Measurements from ENCODE around the gene CADPS.

The CADPS gene

DNA sequence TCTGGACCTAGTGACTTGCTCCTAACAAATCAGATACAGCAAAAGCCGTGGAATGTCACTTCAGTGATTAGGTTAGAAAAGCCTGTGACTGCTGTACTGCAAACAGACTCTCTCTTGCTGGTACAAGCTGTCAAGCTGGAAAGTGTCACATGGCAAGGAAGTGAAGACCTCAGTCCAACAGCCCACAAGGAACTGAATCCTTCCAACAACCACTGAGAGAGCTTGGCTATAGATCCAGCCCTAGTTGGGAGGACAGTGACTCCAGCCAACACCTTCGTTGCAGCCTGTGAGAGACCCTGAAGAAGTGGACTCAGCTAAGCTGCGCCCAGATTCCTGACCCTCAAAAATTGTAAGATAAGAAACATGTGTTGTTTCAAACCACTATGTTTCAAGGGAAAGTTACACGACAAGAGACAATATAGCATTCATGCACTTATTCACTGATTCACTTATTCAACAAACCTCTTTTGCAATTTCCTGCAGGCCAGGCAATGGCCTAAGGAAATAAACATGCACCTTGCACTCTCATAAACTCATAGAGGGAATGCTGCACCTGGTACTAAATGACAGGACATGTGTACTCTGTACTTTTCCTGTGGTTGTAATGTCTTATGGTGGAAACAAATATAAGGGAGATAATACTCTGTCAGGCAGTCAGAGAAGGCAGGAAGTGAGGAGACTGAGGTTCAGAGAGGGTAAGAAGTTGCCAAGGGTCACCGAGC is 142.9 kb downstream of the CADPS start:
- DNase-seq, result no peak

DNA sequence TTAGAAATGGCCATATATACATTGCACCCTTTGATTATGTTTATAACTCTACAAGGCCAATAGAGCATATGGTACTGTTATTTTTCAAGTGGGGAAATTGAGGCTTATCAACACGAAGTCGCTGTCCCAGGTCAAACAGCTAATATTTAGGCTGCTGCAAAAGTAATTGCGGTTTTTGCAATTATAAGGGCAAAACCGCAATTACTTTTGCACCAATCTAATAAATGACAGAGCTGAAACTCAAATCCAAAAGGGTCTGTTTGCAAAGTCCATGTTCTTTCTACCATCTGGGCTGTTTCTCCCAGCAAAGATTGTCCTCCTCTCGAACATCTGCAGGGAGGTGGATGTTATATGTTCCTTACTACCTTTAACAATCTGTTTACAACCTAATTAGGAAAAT is 147.2 kb downstream of the CADPS start:
- no peak for DNase-seq

DNA sequence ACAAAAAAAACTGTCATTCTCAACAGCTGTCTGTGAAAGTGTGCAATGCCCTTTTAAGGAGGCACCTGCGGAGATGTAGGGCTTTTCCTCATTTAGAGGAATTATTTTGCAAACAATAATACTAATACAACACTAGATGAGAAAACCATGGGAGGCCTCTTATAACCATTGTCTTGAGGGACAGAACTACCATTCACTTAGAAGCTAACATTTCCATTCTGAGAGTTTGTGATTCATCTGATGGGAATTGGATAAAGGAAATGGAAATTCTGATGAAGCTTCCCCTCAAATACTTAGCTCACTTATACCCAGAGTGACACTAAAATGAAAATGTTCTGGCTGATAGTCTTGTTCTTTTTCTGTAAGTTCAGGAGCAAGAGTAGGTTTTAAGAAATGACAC is 147.7 kb downstream of the CADPS start:
- no peak for DNase-seq

DNA sequence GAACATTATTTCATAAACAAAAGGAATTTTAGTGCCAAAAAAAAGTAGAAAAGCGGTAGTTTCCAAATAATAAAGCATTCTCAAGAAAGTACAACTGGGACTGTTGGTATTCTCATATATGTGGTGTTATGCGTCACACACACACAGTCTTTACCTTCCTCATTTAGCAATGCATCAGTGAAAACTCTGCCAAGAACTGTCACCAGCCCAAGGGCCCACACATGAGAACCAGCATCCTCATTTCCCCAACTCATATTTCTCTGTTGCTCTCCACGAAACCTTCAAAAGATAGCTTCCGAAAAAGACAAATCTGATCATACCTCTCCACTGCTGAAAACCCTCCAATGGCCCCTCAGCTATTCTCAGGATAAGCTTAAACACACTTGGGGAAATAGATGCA is 150.7 kb downstream of the CADPS start:
- no peak for DNase-seq

DNA sequence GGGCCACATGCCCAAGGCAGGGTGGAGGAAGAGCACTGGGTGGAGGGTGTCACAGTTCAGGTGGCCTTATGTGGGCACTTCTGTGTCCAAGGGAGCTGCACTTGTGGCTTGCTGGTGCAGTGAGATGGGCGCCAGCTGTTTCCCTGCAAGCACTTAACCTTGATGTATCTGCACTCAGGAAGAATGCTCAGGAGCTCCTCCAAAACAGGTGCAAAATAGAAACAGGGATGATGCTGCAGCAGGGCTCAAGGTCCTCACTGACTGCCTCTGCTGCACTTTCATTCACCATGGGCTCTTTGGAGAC is 151.3 kb downstream of the CADPS start:
- DNase-seq, result no peak

DNA sequence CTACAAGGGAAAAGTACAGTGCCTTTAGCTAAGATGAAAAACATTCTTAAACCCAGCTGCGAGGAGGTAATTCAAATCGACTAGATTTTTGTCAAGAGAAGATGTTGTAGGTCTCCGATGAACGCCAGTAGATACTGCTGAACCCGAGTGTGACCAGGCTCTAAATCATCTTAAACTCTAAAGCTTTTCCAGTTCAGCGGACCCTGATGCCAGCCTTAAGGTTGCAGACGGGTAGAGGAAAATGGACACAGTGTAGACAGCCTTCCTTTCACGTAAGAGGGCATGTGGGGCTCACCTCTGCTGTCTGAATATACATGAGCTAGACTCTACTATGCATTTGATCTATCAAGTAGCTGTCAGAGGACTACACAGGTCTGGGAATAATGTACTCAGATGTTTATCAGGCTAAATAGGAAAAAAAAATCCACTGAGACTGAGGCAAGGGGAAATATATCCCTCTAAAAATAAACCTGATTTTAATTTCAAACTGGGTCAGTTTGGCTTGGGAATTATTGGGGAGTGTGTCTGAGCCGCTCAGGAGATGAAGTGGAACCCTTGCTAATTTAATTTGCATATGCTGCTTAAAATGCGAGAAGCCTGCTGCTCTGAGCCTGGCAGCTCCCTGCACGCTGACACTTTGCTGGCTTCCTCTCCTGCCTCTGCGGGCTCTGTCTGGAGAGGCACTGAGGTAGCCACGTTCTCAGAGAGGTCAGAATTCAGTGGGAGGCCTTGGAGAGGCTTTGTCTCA is 151.9 kb downstream of the CADPS start:
- DNase-seq, result no peak

DNA sequence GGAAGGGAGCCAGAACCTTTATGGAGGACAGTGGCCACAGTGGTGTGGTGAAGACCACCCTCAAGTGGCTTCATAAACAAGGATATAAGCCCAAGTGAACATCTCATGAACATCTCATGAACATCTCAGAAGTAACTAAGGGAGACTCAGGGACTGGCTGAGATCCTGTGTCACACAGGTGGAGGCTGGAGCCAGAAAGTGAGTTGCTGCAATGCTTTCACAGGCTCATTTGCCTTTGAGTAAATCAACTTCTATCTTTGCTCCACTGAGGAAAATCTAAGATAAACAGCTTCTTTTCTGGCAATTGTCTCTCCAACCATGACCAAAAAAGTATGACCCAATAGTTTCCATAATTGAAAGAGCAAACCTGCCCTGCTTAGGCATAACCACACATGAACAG is 152.9 kb downstream of the CADPS start:
- no peak for DNase-seq

DNA sequence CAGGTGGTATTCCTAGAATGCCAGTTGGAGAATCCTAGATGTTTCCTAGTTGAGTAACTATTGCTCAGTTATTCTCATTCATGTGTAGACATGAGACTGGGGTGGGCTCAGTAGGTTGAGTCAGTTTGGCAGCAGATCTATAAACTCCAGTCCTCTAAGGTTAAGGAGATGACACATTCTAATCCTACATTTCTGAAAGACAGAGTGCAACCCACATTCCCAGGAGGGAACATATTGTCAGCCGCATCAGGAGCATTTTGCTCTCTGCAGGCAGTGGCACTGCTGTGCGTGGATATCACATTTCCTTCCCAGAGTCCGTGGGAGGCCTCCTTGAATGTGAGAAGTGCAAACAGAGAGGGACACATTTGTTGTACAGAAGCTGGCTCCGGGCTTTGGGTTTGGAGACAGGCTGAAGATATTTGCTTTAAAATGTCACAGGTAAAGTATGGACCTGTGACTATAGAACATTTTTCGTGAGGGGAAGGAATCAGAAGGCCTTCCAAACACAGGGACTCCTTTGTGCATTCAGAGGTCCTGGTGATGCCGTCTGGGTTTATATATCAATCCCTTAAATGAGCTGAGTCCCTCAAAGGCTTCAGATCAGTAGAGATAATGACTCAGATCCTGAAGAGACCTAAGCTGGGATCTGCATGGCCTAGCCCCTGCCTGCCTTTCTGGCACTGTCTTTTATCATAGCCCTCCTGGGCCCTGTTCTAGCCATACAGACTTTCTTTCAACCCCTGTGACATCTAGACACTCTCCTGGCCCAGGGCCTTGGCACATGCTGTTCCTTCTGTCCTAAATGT is 156.5 kb downstream of the CADPS start:
- no peak for DNase-seq

DNA sequence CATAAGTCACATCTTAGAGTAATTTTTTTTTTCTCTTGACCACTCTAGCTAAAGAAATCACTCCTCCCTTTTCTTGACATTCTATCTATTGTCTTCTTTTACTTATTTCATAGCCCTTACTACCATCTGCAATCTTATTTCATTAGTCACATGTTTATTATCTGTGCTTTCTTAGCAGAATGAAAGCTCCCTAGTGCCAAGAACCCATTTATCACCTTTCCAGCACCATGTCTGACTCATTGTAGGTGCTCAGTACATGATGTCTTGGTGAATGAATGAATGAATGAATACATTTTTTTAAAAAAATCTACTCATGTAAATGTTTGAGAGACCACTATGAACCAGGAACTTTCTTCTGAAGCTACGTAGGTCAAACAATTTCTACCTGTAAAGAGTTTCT is 157.2 kb downstream of the CADPS start:
- no peak for DNase-seq

DNA sequence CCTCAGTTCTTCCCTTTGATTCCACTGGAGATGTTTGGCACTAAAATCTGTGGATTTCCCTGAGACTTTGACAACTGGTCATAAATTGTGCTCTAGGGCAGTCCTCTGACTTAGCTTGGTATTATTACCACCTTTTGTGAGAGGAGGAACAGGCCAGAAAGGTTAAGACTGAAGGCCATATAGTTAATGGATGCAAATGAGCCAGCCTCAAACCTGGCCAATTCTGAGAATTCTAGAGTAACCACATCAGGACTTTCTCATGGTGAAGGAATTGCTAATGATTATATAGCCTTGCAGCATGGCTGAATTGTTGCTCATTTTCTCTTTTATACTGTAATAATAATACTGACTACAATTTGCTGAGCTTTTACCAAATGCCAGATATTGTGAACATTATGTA is 162.5 kb downstream of the CADPS start:
- no peak for DNase-seq

DNA sequence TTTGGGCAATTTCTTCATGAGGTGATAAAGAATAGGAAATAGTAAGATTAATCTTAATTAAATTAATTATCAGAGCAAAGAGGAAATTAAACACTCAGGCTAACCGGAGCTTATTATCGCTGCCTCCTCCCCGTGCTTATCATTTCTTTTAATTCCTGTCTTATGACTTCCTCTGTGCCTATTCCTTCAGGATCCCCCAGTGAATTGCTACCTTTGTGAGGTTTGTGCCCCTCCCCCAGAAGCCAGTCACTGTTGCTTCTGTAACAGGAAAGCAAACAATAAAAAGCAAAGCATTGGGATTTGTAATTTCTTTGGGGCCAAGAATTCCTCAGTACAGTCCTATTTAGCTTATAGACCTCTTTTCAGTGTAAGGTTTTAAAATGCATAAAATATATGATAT is 164.5 kb downstream of the CADPS start:
- DNase-seq, result no peak

DNA sequence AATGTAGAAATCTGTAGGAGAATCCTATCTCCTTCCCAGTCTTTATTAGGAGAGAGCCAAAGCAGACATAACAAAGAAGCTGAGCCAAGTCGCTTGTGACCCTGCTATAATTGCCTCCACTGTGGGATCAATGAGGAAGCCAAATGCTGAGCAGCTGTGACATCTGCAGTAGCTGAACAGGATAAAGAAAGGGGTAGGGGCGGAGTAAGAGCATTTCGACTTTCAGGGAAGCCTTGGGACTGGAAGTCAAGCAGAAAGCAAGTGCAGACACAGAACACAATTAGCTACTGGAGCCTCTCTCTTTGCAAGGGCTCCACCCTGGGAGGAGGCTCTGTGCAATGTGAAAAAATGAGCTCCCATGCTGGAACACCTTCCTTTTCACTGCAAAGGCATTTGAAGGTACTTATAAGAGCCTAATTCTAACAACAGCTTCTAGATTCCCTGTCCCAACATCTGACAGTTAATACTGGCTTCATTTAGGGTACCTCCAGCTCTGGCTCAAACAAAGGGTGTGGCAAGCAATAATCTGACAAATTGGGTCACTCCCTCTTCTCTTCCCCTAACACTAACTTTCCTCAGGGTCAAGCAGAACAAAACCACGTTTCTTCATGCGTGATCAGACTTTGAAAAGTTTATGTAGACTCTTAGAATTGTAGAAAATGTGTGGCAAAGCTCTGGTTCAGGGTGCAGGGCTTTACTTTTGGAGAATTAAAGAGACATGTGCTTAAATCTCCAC is 166.4 kb downstream of the CADPS start:
- DNase-seq, result no peak

DNA sequence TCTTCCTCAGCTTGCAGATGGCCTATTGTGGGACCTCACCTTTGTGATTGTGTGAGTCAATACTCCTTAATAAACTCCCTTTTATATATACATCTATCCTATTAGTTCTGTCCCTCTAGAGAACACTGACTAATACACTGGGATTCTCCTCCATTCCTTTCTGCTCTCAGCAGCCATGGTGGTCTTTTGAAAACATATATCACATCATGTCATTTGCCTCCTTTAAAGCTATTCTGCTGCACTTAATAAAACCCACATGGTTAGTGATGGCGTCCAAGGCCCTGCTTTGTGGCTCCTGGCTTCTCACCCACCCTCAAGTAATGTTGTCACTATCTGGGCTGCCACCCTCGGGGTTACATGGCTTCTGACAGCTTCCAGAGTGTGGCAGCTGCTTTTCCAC is 169.5 kb downstream of the CADPS start:
- no peak for DNase-seq

DNA sequence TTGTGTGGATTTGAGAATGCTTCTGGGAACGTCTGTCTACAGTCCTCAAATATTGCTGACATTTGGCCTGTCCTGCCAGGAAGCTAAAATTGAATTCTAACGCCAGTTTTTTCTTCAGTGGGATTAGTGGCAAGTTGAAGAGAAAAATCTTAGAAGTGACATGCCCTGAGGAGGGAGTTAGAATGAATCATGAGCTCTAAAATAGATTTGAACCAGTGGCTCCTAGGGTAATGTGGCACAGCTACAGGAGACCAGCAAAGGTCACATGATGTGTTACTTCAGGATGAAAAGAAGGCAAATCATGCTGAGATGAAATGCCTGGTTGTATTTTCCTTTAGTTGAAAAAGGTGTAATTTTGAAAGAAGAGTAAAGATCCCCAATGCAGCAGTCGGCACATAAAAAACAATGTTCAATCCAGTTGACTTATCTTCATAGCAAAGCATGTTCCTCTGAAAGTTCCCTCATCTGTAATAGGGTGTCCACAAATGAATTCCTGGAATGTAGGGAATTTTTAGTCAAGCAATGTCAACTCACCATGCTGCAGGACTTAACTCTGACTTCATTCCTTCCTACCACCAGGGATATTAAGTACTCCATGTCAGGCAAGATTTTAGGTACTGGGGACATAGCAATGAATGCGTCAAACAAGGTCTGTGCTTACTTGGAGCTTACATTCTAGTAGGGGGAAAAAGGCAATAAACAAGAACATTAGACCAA is 171.6 kb downstream of the CADPS start:
- DNase-seq, result no peak

DNA sequence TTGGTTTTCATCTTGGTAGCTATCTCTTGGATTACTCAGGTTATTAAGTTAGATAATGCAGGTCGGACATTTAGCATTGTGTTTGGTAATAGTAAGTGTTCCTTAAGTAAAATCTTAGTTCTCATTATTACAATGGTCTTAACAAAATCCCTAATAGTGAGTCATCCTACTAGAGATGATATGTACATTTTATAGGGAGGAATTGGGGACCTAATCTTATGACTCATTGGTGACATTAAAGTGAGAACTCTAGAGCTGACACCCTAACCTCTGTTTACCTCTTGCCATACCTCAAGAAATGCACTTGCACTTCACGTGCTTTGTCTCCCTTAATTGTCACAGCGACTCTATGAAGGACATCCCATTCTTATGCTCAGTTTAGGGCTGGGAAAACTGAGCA is 174.9 kb downstream of the CADPS start:
- no peak for DNase-seq

DNA sequence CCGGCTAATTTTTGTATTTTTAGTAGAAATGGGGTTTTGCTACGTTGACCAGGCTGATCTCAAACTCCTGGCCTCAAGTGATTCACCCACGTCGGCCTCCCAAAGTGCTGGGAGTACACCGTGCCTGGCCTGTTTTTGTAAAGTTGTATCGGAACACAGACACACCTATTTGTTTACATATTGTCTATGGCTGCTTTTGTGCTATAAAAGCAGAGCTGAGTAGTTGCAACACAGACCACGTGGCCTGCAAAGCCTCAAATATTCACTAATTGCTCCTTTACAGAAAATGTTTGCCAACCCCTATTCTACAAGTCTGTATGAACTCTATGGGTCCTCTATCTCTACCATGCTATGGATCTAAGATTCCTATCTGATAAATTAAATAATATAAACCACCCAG is 175.5 kb downstream of the CADPS start:
- no peak for DNase-seq

DNA sequence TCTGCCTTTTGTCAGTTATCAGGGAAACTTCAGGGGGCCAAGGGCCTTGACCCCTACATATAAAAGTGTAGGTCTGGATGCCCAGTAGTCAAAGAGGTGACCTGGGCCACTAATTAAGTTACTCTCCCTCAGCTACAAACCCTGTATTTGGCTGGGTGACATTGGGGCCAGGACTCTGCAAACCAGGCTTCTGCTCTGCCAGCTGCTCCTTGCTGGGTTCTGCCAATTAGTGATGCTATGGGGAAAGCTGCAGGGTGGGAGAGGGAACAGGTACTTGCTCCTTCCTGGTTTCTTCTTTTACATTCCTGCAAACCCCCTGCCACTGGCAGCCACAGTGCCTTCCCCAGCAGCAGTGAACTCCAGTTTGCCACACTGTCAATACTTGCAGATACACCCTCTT is 179.2 kb downstream of the CADPS start:
- DNase-seq, result no peak

DNA sequence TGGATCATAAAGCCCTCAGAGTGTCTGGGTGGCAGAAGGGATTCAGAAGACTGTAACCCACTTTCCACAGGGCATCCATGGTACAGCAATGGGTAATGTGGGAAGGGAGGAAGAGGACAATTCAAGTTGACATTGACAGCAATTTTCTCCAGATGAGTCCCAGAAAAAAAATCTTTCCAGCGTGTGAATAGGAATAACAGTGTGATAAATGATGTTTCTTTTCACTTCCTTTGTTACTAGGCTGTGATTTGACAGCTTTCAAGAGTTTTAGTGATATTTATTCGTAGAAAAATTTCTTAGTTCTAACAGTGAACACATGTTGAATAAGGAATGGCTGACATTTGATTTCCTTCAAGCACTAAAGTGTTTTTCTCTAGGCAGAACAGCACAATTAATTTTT is 186.4 kb downstream of the CADPS start:
- DNase-seq, result no peak

DNA sequence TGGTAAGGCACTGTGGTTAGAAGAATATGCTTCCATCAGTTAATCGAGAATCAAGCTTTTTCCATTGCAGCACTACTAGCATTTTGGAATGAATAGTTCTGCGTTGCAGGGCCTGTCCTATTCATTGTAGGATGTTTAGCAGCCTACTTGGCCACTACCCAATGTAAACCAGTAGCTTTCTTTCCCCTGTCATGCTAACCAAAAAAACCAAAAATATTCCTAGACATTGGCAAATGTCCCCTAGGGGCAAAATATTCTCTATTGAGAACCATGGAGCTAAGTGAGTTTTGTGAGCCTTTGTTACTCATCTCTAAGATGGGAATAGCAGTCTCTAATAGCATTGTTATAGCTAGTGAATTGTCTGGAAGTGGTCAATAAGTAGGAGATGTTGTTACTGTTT is 187.2 kb downstream of the CADPS start:
- DNase-seq, result no peak

DNA sequence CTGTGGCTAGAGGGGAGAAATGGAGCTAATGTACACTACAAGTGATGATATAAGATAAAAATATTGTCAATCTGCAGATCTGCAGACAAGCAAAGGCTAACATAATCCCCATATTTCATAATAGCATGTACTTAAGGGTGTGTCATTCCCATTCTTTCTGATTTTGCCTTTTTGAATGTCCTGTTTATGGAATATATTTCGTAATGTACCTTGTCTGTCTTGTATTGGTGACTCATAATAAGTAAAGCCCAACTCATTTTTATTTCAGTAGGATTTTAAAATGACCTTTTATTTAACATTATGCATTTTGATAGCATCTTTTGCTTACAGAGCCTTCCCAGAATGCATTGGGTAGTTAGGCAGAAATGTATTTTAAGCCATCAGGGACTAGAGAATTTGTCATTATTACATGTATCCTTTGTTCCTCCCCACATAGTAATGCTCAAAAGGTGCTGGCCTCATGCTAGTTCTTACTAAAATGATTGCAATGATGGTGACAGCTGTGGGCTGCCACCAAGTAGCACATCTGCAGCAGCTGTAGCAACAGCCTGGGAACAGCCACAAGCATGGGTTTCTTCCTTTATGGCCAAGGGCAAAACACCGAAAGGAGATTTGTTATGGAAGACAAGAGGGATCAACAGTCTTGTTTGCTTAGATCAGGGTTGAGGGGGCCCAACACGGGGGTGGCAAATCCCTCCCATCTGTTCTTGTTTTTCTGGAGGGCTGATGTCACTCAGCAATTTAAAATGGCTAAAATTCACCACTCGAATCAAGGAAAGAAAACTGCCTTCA is 188.5 kb downstream of the CADPS start:
- no peak for DNase-seq

DNA sequence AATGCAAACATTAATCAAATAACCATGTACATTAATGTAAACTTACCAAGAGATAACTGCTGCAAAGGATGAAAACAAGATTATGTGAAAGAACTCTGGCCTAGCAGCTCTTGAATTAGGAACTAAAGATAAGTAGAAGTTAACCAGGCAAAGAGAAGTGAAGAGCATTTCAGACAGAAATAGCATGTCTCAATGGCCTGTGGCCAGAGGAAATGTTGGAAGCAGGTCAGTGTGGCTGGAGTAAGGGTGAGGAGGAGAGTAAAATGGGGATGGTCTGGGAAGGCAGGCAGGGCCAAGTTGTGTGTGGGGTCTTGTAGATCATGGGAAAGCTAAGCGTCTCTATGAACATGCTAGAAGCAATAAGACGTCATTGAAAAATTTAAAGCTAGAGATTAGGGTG is 192.4 kb downstream of the CADPS start:
- no peak for DNase-seq

DNA sequence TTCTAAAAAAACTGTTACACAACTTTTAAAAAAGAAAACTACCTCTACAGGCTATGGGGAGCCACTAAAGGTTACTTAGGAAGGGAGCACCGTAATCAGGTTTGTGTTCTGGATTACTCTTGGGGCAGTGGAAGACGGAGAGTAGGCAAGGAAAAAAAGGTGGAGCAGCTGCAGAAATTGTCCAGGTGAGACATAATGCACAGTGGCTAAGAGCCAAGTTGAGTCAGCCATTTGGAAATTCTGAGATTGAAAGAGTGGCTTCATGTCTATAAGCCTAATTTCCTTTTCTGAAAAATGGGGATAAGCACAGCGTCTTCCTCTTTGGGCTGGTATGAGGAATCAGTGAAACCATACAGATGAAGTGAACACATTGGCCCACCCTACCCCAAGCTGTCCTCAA is 195.2 kb downstream of the CADPS start:
- DNase-seq, result no peak

All from T1000 (cell line).